H1 (cell line): ENCODE data around the gene BRSK2. TPM values are rescaled to one million over a fixed set of nuclear protein-coding genes. Genes with fewer than 3 reads are reported as not detected.

Source experiments
- ATF2 ChIP-seq: IDR thresholded peaks from 2 replicates; pipeline ENCODE4 v1.6.1; 2012; ENCODE audit warnings: low read length, inconsistent platforms
- BRCA1 ChIP-seq: IDR thresholded peaks from 2 replicates; pipeline ENCODE4 v1.6.1; 2012; ENCODE audit warnings: low read depth, low read length, improper control_type of control experiment
- RNF2 ChIP-seq: fragments of 200-900, 300-1000 bp; sonication (generic); IDR thresholded peaks from 2 replicates; pipeline ENCODE4 v1.7.1; 2016; ENCODE audit warnings: borderline replicate concordance, low read depth, mild to moderate bottlenecking, antibody characterized with exemption, low read length; ENCODE audit not compliant: poor library complexity, severe bottlenecking; ENCODE audit errors: missing control alignments
- SUZ12 ChIP-seq: fragments of 200-600 bp; sonication (generic); IDR thresholded peaks from 2 replicates; pipeline ENCODE4 v1.6.1; 2012; ENCODE audit warnings: mild to moderate bottlenecking, inconsistent platforms, low read length, moderate library complexity, mixed read lengths
- polyA plus RNA-seq, 7 experiments: library from polyadenylated mRNA; depleted of rRNA in 3 of 7; stranded (reverse) in 5 of 7; unstranded in 2 of 7; fragments of >200 nt in 5 of 7; fragments of 200-250 nt in 2 of 7; gene quantifications; 1 replicate in 5 of 7; 2 replicates in 1 of 7; 4 replicates in 1 of 7; pipeline versions ENCODE4 v1.2.1 to v1.2.3, GENCODE V29; 2011 to 2013; ENCODE audit warnings: missing spikeins in 2 of 7, mixed read lengths in 2 of 7
- total RNA-seq: library from RNA; stranded (reverse); fragmentation: NEBNext Ultra II Directional; extraction: Animal tissue kit (Norgen Biotek cat#: 25700); gene quantifications from 2 replicates; pipeline ENCODE4 v1.2.1, GENCODE V29; 2021
- TF ChIP-seq, protein P1 (sequence below), 3 experiments: IDR thresholded peaks; 1 replicate in 2 of 3; 2 replicates in 1 of 3; pipeline versions ENCODE4 v1.5.1 to v1.6.1; 2011; ENCODE audit warnings: low read length in 3 of 3, mild to moderate bottlenecking in 3 of 3, inconsistent platforms in 2 of 3, low read depth in 1 of 3, moderate library complexity in 1 of 3; ENCODE audit not compliant: insufficient read depth in 1 of 3; ENCODE audit errors: control extremely low read depth in 1 of 3

The BRSK2 gene
- total and polyA plus RNA-seq, 2 of the 8 experiments (the other 6 are each of a cell fraction or from before 2014, with no cell fraction given) = 17.3 to 27.1 TPM

GRCh38 chr11:1494650-1495049 lies 104.9 kb downstream of the BRSK2 start (continued):
- TF ChIP-seq ATF2 (no peak), BRCA1 (no peak), RNF2 (no peak), SUZ12 (no peak)
- TF ChIP-seq, protein P1, sequence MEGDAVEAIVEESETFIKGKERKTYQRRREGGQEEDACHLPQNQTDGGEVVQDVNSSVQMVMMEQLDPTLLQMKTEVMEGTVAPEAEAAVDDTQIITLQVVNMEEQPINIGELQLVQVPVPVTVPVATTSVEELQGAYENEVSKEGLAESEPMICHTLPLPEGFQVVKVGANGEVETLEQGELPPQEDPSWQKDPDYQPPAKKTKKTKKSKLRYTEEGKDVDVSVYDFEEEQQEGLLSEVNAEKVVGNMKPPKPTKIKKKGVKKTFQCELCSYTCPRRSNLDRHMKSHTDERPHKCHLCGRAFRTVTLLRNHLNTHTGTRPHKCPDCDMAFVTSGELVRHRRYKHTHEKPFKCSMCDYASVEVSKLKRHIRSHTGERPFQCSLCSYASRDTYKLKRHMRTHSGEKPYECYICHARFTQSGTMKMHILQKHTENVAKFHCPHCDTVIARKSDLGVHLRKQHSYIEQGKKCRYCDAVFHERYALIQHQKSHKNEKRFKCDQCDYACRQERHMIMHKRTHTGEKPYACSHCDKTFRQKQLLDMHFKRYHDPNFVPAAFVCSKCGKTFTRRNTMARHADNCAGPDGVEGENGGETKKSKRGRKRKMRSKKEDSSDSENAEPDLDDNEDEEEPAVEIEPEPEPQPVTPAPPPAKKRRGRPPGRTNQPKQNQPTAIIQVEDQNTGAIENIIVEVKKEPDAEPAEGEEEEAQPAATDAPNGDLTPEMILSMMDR (IDR thresholded peaks at IDR 0.05; ENCODE audit: control extremely low read depth in 1 of 3, insufficient read depth in 1 of 3, low read depth in 1 of 3, low read length in 3 of 3) = no peak
